Ovary (tissue), 10 donors: ENCODE results near the gene ATL1. TPM values are rescaled to one million over a fixed set of nuclear protein-coding genes. Genes with fewer than 3 reads are reported as not detected.
A peak's percentile ranks its signal among the peaks of the same experiment; 100 is the strongest.

Source experiments
- DNase-seq, 5 donors: peaks; one replicate each; pipeline ENCODE4 v3.0.0-alpha.2; 2019 to 2020
- H3K27ac ChIP-seq, 2 donors: fragments of 200-600 bp; one replicate each; pipeline versions ENCODE4 v1.5.1 to v1.8.0; 2019 to 2022
- H3K27me3 ChIP-seq: fragments of 200-600 bp; one replicate; pipeline ENCODE4 v1.8.0; 2022
- H3K36me3 ChIP-seq: fragments of 200-600 bp; sonication (generic); one replicate; pipeline ENCODE4 v1.5.1; 2019
- H3K4me1 ChIP-seq: one replicate; pipeline ENCODE4 v1.8.1; 2013; ENCODE audit warnings: mild to moderate bottlenecking, moderate library complexity; ENCODE audit not compliant: insufficient read depth
- H3K4me3 ChIP-seq: fragments of 200-600 bp; sonication (generic); one replicate; pipeline ENCODE4 v1.5.1; 2017
- H3K9me3 ChIP-seq, 2 donors: fragments of 200-600 bp in 1 of 2; sonication (generic) in 1 of 2; one replicate each; pipeline versions ENCODE4 v1.5.1 to v1.8.1; 2013 to 2019; ENCODE audit warnings: mild to moderate bottlenecking in 1 of 2, moderate library complexity in 1 of 2
- CTCF ChIP-seq, 3 donors: fragments of 450-650 bp in 2 of 3; fragments of 200-600 bp in 1 of 3; IDR thresholded peaks; one replicate each; pipeline versions ENCODE4 v1.5.1 to v1.8.0; 2016 to 2022; ENCODE audit warnings: antibody characterized with exemption in 3 of 3, mild to moderate bottlenecking in 1 of 3
- EP300 ChIP-seq: sonication (generic); formaldehyde crosslinking; IDR thresholded peaks from one replicate; pipeline ENCODE4 v1.6.1; 2017; ENCODE audit warnings: antibody characterized with exemption
- POLR2A ChIP-seq: fragments of 450-650 bp; IDR thresholded peaks from one replicate; pipeline ENCODE4 v1.6.1; 2017; ENCODE audit warnings: antibody characterized with exemption, mild to moderate bottlenecking, moderate library complexity
- WGBS, 3 donors: extraction: QIAGEN DNeasy Blood & Tissue Kit in 1 of 3; methylation state at CpG; one replicate each; pipeline versions ENCODE4 v1.1.5 to v1.1.7; 2013 to 2017; 5-methylcytosine and 5-hydroxymethylcytosine counted together
- intact Hi-C, 4 donors: fragments of 100-400 bp; cut with DNase I; formaldehyde crosslinking; loops; one replicate each; pipeline versions ENCODE4 v1.11.0 to v1.15.1; 2022 to 2023
- long read RNA-seq, 3 donors: library from polyadenylated mRNA in 2 of 3; unstranded in 2 of 3; transcript quantifications; one replicate each; pipeline ENCODE4 v2.0.0 and lab custom pipeline, GENCODE V29; 2021 to 2026
- polyA plus RNA-seq, 2 donors: library from polyadenylated mRNA; stranded (reverse); fragments of 200-250 nt in 1 of 2; fragments of 350-450 nt in 1 of 2; fragmentation: Illumina TruSeq in 1 of 2; extraction: RNeasy Lipid Tissue Mini Kit (QIAGEN cat#74804) in 1 of 2; gene quantifications; one replicate each; pipeline ENCODE4 v1.2.3, GENCODE V29; 2013 to 2014
- total RNA-seq, 7 donors: library from RNA; depleted of rRNA in 2 of 7; stranded (reverse); fragments of >200 nt in 2 of 7; fragmentation: NEBNext Ultra II Directional in 3 of 7; extraction: Animal tissue kit (Norgen Biotek cat#: 25700) in 3 of 7; gene quantifications; one replicate each; pipeline versions ENCODE4 v1.1.0 to v1.2.4, GENCODE V29; 2016 to 2023
- donor health status: DM: no; HTN: no; CAD: no; lungs with moderate emphysema.
- donor health status: DM: no; HTN: no; CAD: no.
- donor health status: Bipolar disorder and iron deficiency.
- donor health status: DM: yes; HTN: yes; CAD: no.
- donor health status: DM: no; HTN: no; CAD: no.
- donor health status: DM: yes; HTN: yes; CAD: no.

Gene ATL1
- total RNA-seq (10 to 100 TPM in 4 of 7 donors, 1 to 10 TPM in 3; 6.8 to 11.4 (median 10.7) TPM), polyA plus RNA-seq (10 to 100 TPM in 1 of 2 donors, 1 to 10 TPM in 1; 6.6 to 11.8 TPM)
- long read RNA-seq, donor 1, partial matches to known transcripts: 43 of 43 reads
- long read RNA-seq, donor 1, other reads (novel, unspliced or antisense): 0 of 43 reads
- long read RNA-seq, donor 2: 0 reads
- long read RNA-seq, donor 3, partial matches to known transcripts: 13 of 18 reads
- long read RNA-seq, donor 3, other reads (novel, unspliced or antisense): 5 of 18 reads

GRCh38 chr14:50559990-50560930, at the start of gene ATL1:
Gene ATL1 (plus strand): TSS chr14:50560145. CDS start chr14:50560266, 121 bp downstream.
- H3K4me3 ChIP-seq: peak within 1 kb of the TSS; percentile 64

GRCh38 chr14:50510157-50510556, 49.8 kb upstream of the ATL1 start:
- Histone ChIP-seq H3K27me3 (no peaks in the 10 kb centered on the region), H3K27ac (no peak overlapping the region), H3K4me3 (no peak overlapping the region), H3K9me3 (no peaks in the 10 kb centered on the region), H3K36me3 (no peaks in the 10 kb centered on the region), H3K4me1 (no peaks in the 10 kb centered on the region)
- TF ChIP-seq POLR2A: no peak
- TF ChIP-seq EP300: no peak
- no peak for TF ChIP-seq CTCF (IDR thresholded peaks at IDR 0.05)
- 91 to 92% (median 92%) methylated on average over 7 of the region's 7 CpGs for WGBS, 3 donors
- DNase-seq: no peak
- intact Hi-C loops: no loop called here

More at GRCh38 chr14:50559990-50560930, at the start of gene ATL1:
- DNase-seq: peak; percentile 72 to 84 (median 75)
- WGBS, 3 donors: 0 to 1% (median 0%) methylated on average over 61 to 66 of the region's 66 CpGs
- Histone ChIP-seq H3K27me3 (no peaks in the 10 kb centered on the region), H3K27ac (peak within 1 kb of the TSS; percentile 91 to 93), H3K36me3 (no peaks in the 10 kb centered on the region), H3K9me3 (no peaks in the 10 kb centered on the region), H3K4me1 (no peaks in the 10 kb centered on the region)
- intact Hi-C loops: no loop called here
- TF ChIP-seq POLR2A: peak; percentile 51
- TF ChIP-seq CTCF (IDR thresholded peaks at IDR 0.05): no peak
- no peak for TF ChIP-seq EP300

- no peak for DNase-seq
- no peak for TF ChIP-seq CTCF (IDR thresholded peaks at IDR 0.05)
- TF ChIP-seq POLR2A: no peak
- TF ChIP-seq EP300: no peak
- WGBS, 3 donors: 90 to 93% (median 91%) methylated on average over 4 of the region's 4 CpGs
- Histone ChIP-seq H3K27me3 (no peaks in the 10 kb centered on the region), H3K36me3 (no peaks in the 10 kb centered on the region), H3K9me3 (no peaks in the 10 kb centered on the region), H3K4me3 (no peak overlapping the region), H3K4me1 (peaks cover 1% of the 10 kb centered on the region), H3K27ac (no peak overlapping the region)
- intact Hi-C loops: no loop called here
These were observed 47.5 kb upstream of the ATL1 start for GRCh38 chr14:50512463-50512862.

- Histone ChIP-seq H3K27me3 (no peaks in the 10 kb centered on the region), H3K36me3 (no peaks in the 10 kb centered on the region), H3K9me3 (no peaks in the 10 kb centered on the region), H3K27ac (no peak overlapping the region), H3K4me1 (peaks cover 2% of the 10 kb centered on the region), H3K4me3 (no peak overlapping the region)
- intact Hi-C loops: no loop called here
- 94 to 97% (median 97%) methylated on average over 2 of the region's 2 CpGs for WGBS, 3 donors
- no peak for DNase-seq
- TF ChIP-seq EP300 (no peak), CTCF (IDR thresholded peaks at IDR 0.05) (no peak), POLR2A (no peak)
These were observed 43.9 kb upstream of the ATL1 start for GRCh38 chr14:50516091-50516490.
